Measurements from ENCODE around the gene KIRREL3. TPM values are rescaled to one million over a fixed set of nuclear protein-coding genes. Genes with fewer than 3 reads are reported as not detected.

KIRREL3 gene
- total and polyA plus RNA-seq, 3 donors from 2014 or later, result 1.0 to 1.1 (median 1.1) TPM

DNA sequence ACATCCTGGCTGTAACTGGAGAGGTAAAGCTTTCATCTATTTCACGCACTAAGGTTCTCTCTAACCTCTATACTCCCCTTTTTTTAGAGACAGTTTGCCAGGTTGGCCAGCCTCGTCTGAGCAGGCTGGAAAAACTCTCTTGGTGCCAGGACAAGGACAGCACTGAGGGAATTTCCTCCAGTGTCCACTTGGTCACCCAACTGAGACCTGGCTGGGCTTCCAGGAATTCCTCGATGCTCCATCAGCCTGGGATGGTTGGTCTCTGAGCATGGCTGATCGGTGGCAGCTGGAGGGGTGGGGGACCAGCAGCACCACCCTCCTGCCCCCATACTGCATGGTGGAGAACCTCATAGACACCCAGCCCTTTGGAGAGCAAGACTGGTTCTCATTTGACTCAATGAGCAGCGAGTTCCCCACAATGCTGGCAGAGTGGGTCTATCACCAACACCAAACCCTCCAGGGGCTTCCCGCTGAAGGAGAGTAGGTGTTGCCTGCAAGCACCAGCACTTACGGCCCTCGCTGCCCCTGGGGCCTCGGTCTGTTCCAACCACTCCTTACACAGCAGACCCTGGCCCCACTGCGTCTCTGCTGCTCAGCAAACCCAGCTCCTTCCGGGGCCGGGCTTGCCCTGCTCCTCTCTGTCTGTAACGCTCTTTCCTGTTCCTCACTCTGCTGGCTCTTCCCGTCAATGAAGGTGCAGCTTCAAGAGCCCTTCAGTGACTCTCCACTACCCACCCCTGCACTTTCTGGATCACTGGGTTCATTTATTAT is 522.9 kb downstream of the KIRREL3 start:
- Histone ChIP-seq H3K9me3 (no peaks in the 10 kb centered on the region), H3K36me3 (ENCODE audit: low read depth, missing control alignments) (no peaks in the 10 kb centered on the region), H3K4me1 (peaks cover 12% of the 10 kb centered on the region), H3K4me3 (no peak overlapping the region), H3K27ac (no peak overlapping the region), H3K27me3 (no peaks in the 10 kb centered on the region)
- TF ChIP-seq POLR2A (IDR thresholded peaks at IDR 0.05), result no peak
- TF ChIP-seq, protein P1, sequence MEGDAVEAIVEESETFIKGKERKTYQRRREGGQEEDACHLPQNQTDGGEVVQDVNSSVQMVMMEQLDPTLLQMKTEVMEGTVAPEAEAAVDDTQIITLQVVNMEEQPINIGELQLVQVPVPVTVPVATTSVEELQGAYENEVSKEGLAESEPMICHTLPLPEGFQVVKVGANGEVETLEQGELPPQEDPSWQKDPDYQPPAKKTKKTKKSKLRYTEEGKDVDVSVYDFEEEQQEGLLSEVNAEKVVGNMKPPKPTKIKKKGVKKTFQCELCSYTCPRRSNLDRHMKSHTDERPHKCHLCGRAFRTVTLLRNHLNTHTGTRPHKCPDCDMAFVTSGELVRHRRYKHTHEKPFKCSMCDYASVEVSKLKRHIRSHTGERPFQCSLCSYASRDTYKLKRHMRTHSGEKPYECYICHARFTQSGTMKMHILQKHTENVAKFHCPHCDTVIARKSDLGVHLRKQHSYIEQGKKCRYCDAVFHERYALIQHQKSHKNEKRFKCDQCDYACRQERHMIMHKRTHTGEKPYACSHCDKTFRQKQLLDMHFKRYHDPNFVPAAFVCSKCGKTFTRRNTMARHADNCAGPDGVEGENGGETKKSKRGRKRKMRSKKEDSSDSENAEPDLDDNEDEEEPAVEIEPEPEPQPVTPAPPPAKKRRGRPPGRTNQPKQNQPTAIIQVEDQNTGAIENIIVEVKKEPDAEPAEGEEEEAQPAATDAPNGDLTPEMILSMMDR (IDR thresholded peaks at IDR 0.05), result no peak
- no peak for DNase-seq
- intact Hi-C loops (cut with DNase I; ENCODE audit: low total_unique reads), result no loop called here
- 78 to 87% methylated on average over 10 to 14 of the region's 14 CpGs for WGBS, 2 donors

GRCh38 chr11:126476977-126477376 is 523.6 kb downstream of the KIRREL3 start:
- H3K27ac ChIP-seq, result no peak overlapping the region
- TF ChIP-seq, protein P1 (IDR thresholded peaks at IDR 0.05), result no peak
- no peak for TF ChIP-seq POLR2A (IDR thresholded peaks at IDR 0.05)
- peaks cover 12% of the 10 kb centered on the region for H3K4me1 ChIP-seq
- no peak overlapping the region for H3K4me3 ChIP-seq
- 83 to 90% methylated on average over 9 of the region's 9 CpGs for WGBS, 2 donors
- H3K27me3 ChIP-seq, result no peaks in the 10 kb centered on the region
- DNase-seq, result no peak
- no peaks in the 10 kb centered on the region for H3K36me3 ChIP-seq (ENCODE audit: low read depth, missing control alignments)
- intact Hi-C loops (cut with DNase I; ENCODE audit: low total_unique reads), result no loop called here
- H3K9me3 ChIP-seq, result no peaks in the 10 kb centered on the region

DNA sequence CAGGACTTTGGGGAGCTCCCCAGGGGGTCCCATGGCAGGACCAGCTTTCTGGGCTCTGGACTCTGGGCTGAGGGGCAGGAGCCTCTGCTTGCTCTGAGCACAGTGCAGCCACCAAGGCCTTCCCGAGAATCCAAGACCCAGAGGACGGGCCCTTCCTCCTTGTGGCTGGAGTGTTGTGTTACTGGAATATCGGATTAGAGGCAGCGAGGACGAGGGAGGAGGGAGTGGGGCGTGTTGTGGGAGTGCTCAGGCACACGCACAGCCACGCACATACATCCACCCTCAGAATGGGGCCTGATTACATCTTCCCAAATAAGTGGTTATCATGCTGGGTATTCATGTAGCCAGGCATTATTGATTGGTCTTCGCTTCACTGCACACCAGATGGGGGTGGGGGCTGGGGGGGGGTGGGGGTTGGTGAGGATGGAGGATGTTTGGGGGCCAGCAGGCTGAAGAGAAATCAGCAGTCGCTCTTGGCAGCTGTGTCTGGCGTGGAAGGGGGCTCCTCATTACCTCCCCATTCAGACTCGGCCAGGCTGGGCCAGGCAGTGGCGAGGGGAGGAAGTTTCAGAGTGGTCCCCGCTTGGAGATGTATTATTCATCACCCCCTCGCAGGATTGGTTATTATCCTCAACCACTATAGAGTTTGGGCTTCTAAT is 524.2 kb downstream of the KIRREL3 start:
- intact Hi-C loops (cut with DNase I; ENCODE audit: low total_unique reads), result no loop called here
- DNase-seq, result no peak
- no peaks in the 10 kb centered on the region for H3K9me3 ChIP-seq

GRCh38 chr11:126475014-126475991 is 525.3 kb downstream of the KIRREL3 start:
- DNase-seq, result peak; percentile 40
- H3K36me3 ChIP-seq (ENCODE audit: low read depth, missing control alignments), result no peaks in the 10 kb centered on the region
- intact Hi-C loops (cut with DNase I; ENCODE audit: low total_unique reads), result no loop called here
- no peaks in the 10 kb centered on the region for H3K27me3 ChIP-seq
- TF ChIP-seq, protein P1 (IDR thresholded peaks at IDR 0.05), result no peak
- TF ChIP-seq POLR2A (IDR thresholded peaks at IDR 0.05), result no peak
- peak overlapping the region in 1 of 2 donors; percentile 8 for H3K27ac ChIP-seq
- no peak overlapping the region for H3K4me3 ChIP-seq
- H3K4me1 ChIP-seq, result peaks cover 12% of the 10 kb centered on the region
- no peaks in the 10 kb centered on the region for H3K9me3 ChIP-seq
- 52 to 69% methylated on average over 9 to 24 of the region's 26 CpGs for WGBS, 2 donors

More for the DNA sequence above, 524.2 kb downstream of the KIRREL3 start:
- Histone ChIP-seq H3K4me3 (no peak overlapping the region), H3K4me1 (peaks cover 12% of the 10 kb centered on the region), H3K27me3 (no peaks in the 10 kb centered on the region), H3K36me3 (ENCODE audit: low read depth, missing control alignments) (no peaks in the 10 kb centered on the region), H3K27ac (no peak overlapping the region)
- TF ChIP-seq, protein P1 (IDR thresholded peaks at IDR 0.05), result no peak
- TF ChIP-seq POLR2A (IDR thresholded peaks at IDR 0.05), result no peak
- WGBS, 2 donors, result 76 to 79% methylated on average over 13 to 15 of the region's 15 CpGs

Data from testis (tissue), 3 donors.